Panc1 (cell line): ENCODE results near the gene SELENOF.

Experiments
- CTCF ChIP-seq: fragments of 450-650 bp; IDR thresholded peaks from 2 replicates; pipeline ENCODE4 v1.5.1; 2017; ENCODE audit warnings: mild to moderate bottlenecking
- POLR2AphosphoS5 ChIP-seq: IDR thresholded peaks from 2 replicates; pipeline ENCODE4 v1.6.1; 2012; ENCODE audit warnings: mild to moderate bottlenecking, low read depth, low read length, moderate library complexity
- TCF7L2 ChIP-seq: IDR thresholded peaks from 2 replicates; pipeline ENCODE4 v1.6.1; 2011; ENCODE audit warnings: mild to moderate bottlenecking, low read depth, low read length, inconsistent platforms
- TF ChIP-seq, protein P1 (sequence below), 2 experiments: IDR thresholded peaks; 2 replicates each; pipeline ENCODE4 v1.6.1; 2011 to 2012; ENCODE audit warnings: low read depth in 2 of 2, control low read depth in 1 of 2, low read length in 1 of 2, mild to moderate bottlenecking in 1 of 2, moderate library complexity in 1 of 2; ENCODE audit not compliant: insufficient read depth in 1 of 2

- TF ChIP-seq CTCF = no peak
- TF ChIP-seq, protein P1, sequence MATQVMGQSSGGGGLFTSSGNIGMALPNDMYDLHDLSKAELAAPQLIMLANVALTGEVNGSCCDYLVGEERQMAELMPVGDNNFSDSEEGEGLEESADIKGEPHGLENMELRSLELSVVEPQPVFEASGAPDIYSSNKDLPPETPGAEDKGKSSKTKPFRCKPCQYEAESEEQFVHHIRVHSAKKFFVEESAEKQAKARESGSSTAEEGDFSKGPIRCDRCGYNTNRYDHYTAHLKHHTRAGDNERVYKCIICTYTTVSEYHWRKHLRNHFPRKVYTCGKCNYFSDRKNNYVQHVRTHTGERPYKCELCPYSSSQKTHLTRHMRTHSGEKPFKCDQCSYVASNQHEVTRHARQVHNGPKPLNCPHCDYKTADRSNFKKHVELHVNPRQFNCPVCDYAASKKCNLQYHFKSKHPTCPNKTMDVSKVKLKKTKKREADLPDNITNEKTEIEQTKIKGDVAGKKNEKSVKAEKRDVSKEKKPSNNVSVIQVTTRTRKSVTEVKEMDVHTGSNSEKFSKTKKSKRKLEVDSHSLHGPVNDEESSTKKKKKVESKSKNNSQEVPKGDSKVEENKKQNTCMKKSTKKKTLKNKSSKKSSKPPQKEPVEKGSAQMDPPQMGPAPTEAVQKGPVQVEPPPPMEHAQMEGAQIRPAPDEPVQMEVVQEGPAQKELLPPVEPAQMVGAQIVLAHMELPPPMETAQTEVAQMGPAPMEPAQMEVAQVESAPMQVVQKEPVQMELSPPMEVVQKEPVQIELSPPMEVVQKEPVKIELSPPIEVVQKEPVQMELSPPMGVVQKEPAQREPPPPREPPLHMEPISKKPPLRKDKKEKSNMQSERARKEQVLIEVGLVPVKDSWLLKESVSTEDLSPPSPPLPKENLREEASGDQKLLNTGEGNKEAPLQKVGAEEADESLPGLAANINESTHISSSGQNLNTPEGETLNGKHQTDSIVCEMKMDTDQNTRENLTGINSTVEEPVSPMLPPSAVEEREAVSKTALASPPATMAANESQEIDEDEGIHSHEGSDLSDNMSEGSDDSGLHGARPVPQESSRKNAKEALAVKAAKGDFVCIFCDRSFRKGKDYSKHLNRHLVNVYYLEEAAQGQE (IDR thresholded peaks at IDR 0.05; ENCODE audit: insufficient read depth in 1 of 2, low read depth in 2 of 2, low read length in 1 of 2) = no peak
- no peak for TF ChIP-seq POLR2AphosphoS5
- TF ChIP-seq TCF7L2 = no peak
Measured at GRCh38 chr1:86905875-86906274, 8.1 kb downstream of the SELENOF start.
